ENCODE measurements around the gene SCYL3.

GRCh38 chr1:169804941-169805340, 88.8 kb downstream of the SCYL3 start:
- TF ChIP-seq, protein P1, sequence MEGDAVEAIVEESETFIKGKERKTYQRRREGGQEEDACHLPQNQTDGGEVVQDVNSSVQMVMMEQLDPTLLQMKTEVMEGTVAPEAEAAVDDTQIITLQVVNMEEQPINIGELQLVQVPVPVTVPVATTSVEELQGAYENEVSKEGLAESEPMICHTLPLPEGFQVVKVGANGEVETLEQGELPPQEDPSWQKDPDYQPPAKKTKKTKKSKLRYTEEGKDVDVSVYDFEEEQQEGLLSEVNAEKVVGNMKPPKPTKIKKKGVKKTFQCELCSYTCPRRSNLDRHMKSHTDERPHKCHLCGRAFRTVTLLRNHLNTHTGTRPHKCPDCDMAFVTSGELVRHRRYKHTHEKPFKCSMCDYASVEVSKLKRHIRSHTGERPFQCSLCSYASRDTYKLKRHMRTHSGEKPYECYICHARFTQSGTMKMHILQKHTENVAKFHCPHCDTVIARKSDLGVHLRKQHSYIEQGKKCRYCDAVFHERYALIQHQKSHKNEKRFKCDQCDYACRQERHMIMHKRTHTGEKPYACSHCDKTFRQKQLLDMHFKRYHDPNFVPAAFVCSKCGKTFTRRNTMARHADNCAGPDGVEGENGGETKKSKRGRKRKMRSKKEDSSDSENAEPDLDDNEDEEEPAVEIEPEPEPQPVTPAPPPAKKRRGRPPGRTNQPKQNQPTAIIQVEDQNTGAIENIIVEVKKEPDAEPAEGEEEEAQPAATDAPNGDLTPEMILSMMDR (conservative IDR thresholded peaks at IDR 0.05 in 1 of 2, IDR thresholded peaks at IDR 0.05 in 1 of 2; ENCODE audit: extremely low read depth in 1 of 2, insufficient read depth in 1 of 2, low read depth in 1 of 2, low read length in 2 of 2), result no peak
- no peak for TF ChIP-seq EZH2 (IDR thresholded peaks at IDR 0.05; ENCODE audit: borderline replicate concordance, low read length)
